ENCODE results near the gene PRR33. TPM values are rescaled to one million over a fixed set of nuclear protein-coding genes. Genes with fewer than 3 reads are reported as not detected.

The PRR33 gene
- total RNA-seq, 1 experiment from 2014 or later, result not detected

- Histone ChIP-seq H3K27ac (ENCODE audit: low read length) (no peak overlapping the region), H3K4me3 (ENCODE audit: low read depth in 2 of 2, low read length in 2 of 2) (no peak overlapping the region), H3K4me1 (ENCODE audit: control insufficient read depth, insufficient read depth, low read length) (peaks cover 17% of the 10 kb centered on the region), H3K36me3 (ENCODE audit: control insufficient read depth, insufficient read depth, low read length) (no peaks in the 10 kb centered on the region), H3K27me3 (ENCODE audit: control insufficient read depth, insufficient read depth, low read length) (no peaks in the 10 kb centered on the region), H3K9me3 (ENCODE audit: control insufficient read depth, insufficient read depth, low read depth, low read length) (no peaks in the 10 kb centered on the region)
- no TSS peak for BruUV-seq (replicated peaks)
- ChIA-PET POLR2A (no interaction called here), CTCF (interaction anchor here (0.6 kb wide), 1 partner anchor 15 kb away, joined by 5 read pairs; no protein-coding TSS in a partner anchor)
- intact Hi-C loops (cut with micrococcal nuclease; ENCODE audit: unreplicated experiment), result no loop called here
- no peak for ATAC-seq
- no peak for DNase-seq (ENCODE audit: low read depth, low spot score)
- no peak for TF ChIP-seq POLR2AphosphoS5 (IDR thresholded peaks at IDR 0.05; ENCODE audit: low read depth, low read length)
- TF ChIP-seq TCF7L2 (IDR thresholded peaks at IDR 0.05; ENCODE audit: low read depth, low read length), result no peak
- TF ChIP-seq REST (IDR thresholded peaks at IDR 0.05; ENCODE audit: insufficient read depth in 1 of 2, low read depth in 2 of 2, low read length in 1 of 2), result 0 out of 4 replicates have a peak, but pooled peaks of 1 of the 2 experiments have one; percentile 6
- TF ChIP-seq SIN3A (IDR thresholded peaks at IDR 0.05; ENCODE audit: borderline replicate concordance, insufficient read depth, low read depth, low read length), result no peak
- in situ Hi-C loops (cut with HindIII; ENCODE audit: low pct_unique_long_range_greater_than_20kb, low sequenced_read_pairs), result no loop called here
Measured at GRCh38 chr11:1927026-1927847, 35.5 kb upstream of the PRR33 start.

- ChIA-PET POLR2A (no interaction called here), CTCF (no interaction called here)
- no peaks in the 10 kb centered on the region for H3K36me3 ChIP-seq (ENCODE audit: control insufficient read depth, insufficient read depth, low read length)
- no peak overlapping the region for H3K27ac ChIP-seq (ENCODE audit: low read length)
- BruUV-seq (replicated peaks), result no TSS peak
- TF ChIP-seq TCF7L2 (IDR thresholded peaks at IDR 0.05; ENCODE audit: low read depth, low read length), result no peak
- TF ChIP-seq REST (IDR thresholded peaks at IDR 0.05; ENCODE audit: insufficient read depth in 1 of 2, low read depth in 2 of 2, low read length in 1 of 2), result no peak
- no peak for TF ChIP-seq SIN3A (IDR thresholded peaks at IDR 0.05; ENCODE audit: borderline replicate concordance, insufficient read depth, low read depth, low read length)
- no peak for TF ChIP-seq CTCF (IDR thresholded peaks at IDR 0.05)
- no peak for TF ChIP-seq POLR2AphosphoS5 (IDR thresholded peaks at IDR 0.05; ENCODE audit: low read depth, low read length)
- peaks cover 21% of the 10 kb centered on the region for H3K4me1 ChIP-seq (ENCODE audit: control insufficient read depth, insufficient read depth, low read length)
- DNase-seq (ENCODE audit: low read depth, low spot score) (no peak), ATAC-seq (no peak)
- no peak overlapping the region for H3K4me3 ChIP-seq (ENCODE audit: low read depth in 2 of 2, low read length in 2 of 2)
- intact Hi-C loops (cut with micrococcal nuclease; ENCODE audit: unreplicated experiment) (no loop called here), in situ Hi-C loops (cut with HindIII; ENCODE audit: low pct_unique_long_range_greater_than_20kb, low sequenced_read_pairs) (no loop called here)
- H3K27me3 ChIP-seq (ENCODE audit: control insufficient read depth, insufficient read depth, low read length), result no peaks in the 10 kb centered on the region
- no peaks in the 10 kb centered on the region for H3K9me3 ChIP-seq (ENCODE audit: control insufficient read depth, insufficient read depth, low read depth, low read length)
Measured at GRCh38 chr11:1926156-1927025, 34.7 kb upstream of the PRR33 start.

Data from Panc1 (cell line).